GM18511 (cell line): Measurements from ENCODE around the gene CYTH1.
"Not testable (repeated sequence)": the region's sequence is repeated elsewhere in the genome, so short reads cannot be mapped to it uniquely, and the experiment has no call there.

Experiments
- ATAC-seq: cut with Tn5 transposase; IDR thresholded peaks from one replicate; pipeline ENCODE4 v1.9.1; 2021; ENCODE audit warnings: mild to moderate bottlenecking, moderate library complexity; ENCODE audit not compliant: unreplicated experiment

Gene CYTH1

DNA sequence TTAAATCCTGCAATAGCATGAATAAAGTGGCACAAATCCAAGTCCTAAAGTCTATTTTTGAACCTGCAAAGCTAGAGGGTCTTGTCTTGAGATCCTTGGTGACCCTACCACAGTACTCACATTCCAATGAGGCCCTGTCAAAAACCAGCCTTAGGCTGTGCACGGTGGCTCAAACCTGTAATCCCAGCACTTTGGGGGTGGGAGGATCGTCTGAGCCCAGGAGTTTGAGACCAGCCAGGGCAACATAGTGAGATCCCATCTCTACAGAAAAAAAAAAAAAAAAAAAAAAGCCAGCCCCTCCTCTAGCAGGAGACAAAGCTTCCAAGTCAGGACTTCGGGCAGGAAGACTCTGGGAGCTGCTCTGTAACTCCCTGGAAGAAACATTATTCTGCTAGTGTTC is 16.3 kb downstream of the CYTH1 start:
- no peak for ATAC-seq

DNA sequence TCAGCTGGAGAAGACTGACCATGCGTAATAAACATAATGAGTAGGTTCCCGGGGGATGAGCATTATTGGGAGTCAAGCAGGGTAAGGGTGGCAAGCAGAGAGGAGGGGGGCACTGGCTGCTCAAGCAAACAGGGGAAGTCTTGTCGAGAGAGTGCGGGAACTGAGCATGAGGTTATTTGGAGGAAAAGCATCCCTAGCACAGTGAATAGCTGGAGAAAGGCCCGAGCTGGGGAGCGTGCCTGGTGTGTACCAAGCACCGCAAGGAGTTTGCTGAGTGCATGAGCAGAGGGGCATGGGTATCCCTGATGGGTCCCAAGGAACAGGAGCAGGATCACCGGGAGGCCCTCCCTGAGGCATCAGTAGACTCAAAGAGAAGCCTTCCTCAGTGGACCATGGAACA is 17.2 kb downstream of the CYTH1 start:
- ATAC-seq: no peak

DNA sequence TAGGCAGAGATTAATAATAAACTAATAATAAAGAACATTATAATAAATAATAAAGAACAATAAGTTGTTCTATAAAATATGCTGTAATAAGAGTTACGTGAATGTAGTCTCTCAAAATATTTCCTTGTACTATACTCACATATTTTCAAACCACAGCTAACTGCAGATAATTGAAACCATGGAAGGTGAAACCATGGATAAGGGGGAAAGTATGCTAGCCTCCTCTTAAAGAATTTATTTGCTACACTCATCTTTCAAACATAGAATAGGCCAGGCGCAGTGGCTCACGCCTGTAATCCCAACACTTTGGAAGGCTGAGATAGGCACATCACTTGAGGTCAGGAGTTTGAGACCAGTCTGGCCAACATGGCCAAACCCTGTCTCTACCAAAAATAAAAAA is 18.5 kb downstream of the CYTH1 start:
- ATAC-seq: no peak

DNA sequence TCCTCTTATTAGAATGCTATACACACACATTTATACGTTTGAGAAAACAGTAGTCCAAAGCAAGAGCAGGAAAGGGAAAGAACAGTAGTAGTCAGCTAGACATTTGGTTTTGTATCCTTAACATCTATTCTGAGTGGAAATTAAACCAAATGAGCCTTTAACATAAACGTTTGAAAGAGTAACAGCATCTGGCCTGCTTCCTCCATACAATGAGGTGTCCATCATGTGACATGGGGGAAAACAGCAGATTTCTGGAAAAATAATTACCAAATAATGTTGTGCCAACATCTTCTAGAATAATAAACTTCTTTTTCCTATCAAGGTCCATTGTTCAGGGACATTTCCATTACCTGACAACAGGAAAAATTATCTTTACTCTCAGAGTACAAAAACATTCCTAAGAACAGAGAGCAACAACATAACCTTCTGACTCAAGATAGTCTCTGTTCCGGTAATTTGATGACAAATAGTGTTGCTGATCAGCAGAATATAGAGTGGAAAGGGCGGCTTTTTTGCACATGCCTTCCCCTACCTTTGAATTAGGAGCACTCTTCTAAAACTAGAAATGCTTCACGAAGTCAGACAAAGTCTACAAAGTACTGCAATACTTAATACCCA is 20.2 kb downstream of the CYTH1 start:
- ATAC-seq: no peak

DNA sequence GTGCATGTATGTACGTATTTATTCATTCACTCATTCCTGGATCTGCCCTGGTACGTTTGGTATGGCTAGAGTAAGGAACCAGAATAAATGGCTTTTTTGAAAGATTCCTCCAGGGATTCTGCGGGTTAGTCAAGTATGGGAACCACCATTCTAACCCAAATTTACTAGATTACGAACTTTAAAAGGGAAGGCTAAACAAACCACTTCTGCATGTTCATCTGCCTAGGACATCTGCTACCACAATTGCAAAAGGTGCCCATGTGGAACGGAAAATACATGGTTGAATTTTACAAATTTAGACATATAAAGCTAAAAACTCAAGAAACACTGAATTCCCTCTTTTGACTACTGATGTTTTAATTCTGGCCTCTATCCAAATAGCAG is 22.1 kb downstream of the CYTH1 start:
- ATAC-seq: no peak

DNA sequence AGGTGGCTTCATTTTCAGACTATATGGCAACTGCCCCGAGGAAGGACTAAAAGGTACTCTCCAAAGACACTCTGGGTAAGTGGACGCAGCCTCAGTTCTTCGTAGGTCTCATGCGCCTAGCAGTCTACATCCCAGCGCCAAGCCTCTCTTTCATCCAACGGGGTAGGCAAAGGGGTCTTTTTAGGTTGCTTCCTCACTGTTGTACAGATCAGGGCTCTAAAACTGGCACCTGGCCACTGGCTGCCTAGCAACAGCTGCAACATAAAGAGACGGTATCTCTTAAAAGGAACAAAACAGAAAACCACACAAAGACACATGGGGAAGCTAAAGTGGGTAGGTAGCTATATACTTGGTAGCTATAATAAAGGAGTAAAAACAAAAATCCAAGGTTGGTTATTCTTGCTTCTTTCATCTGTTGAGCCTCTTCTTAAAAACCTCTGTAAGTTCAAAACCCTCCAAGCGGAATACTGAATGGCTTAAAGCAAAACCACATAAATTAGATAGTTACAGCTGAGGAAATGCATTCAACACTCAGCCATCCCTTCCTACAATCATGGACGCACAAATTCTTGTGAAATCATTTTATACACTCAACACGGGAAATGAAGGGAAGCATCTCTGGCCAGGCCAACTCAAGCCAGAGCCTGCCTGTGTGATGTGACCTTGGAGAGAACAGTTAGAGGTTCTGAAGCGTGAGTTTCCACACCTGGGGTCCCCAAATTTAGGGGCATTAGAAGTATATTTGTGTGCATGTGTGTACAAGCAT is 22.7 kb downstream of the CYTH1 start:
- ATAC-seq: no peak

DNA sequence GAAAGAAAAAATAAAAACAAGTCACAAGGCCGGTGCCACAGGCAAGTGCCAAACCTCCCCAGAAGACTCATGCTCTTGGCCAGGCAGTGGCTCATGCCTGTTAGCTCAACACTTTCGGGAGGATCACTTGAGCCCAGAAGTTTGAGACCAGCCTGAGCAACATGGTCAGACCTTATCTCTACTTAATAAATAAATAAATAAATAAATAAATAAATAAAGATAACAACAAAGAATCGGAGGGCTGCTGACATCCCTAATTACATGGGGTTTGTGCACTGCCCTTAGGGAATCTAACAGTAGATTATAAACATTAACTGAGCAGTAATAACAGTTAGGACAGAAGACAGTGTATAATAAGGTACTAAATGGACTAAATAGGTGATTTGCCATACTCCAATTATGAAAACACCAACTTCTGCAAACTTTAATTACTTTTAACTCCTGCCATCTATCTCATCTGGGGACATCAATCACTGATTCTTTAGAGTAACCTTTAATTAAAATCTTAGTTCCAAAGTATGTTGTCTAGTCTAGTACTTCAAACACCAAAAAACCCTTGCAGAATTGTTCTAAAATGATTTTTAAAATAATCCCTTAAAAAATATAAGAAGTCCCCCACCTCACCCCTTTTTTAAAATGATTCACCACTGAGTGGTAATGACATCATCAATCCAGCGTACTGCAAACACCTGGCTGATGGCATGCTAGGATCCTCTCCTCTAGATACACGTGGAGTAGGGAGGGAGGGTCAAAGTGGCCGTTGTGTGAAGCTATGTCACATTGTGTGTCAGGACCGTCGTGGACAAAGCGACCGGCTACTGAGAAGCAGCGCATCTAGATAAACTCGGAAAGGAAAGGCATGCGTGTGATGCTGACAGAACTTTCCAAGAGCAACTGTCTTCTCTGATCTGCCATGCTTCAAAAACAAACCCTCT is 28.5 kb downstream of the CYTH1 start:
- ATAC-seq: no peak

DNA sequence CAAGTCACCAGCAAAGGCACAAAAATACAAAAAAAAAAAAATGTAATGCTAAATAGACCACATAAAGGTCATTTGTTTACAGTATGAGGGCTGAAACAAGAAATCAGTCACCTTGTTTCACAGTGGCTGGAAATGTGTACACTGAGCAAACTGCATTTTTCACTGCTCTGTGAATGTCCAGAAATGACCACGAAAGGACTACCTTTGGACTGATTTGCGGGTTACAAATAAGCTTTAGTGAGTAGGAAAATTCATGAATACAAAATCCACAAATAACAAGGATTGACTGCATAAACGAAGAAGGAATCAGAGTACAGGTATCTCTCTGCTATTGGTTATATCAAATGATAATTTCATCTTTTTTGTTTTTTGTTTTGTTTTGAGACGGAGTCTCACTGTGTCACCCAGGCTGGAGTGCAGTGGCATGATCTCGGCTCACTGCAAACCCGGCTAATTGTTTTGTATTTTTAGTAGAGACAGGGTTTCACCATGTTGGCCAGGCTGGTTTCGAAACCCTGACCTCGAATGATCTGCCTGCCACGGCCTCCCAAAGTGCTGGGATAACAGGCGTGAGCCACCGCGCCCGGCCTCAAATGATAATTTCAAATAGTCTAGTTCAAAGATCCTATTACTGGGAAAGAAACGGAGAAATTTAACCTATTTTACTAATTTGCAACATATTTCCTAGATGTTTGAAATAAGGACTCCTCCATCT is 30.5 kb downstream of the CYTH1 start:
- no peak for ATAC-seq

DNA sequence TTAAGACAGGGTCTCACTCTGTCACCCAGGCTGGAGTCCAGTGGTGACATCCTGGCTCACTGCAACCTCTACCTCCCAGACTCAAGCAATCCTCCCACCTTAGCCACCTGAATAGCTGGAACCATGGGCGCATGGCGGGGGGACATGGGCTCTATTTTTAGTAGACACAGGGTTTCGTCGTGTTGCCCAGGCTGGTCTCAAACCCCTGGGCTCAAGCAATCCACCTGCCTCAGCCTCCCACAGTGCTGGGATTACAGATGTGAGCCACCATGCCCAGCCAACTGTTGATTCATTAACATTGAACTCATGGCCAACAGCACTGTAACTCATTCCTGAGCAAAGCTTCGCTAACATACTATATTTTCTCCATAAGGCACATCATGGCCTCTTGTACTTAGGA is 31.1 kb downstream of the CYTH1 start:
- not testable (repeated sequence) for ATAC-seq

DNA sequence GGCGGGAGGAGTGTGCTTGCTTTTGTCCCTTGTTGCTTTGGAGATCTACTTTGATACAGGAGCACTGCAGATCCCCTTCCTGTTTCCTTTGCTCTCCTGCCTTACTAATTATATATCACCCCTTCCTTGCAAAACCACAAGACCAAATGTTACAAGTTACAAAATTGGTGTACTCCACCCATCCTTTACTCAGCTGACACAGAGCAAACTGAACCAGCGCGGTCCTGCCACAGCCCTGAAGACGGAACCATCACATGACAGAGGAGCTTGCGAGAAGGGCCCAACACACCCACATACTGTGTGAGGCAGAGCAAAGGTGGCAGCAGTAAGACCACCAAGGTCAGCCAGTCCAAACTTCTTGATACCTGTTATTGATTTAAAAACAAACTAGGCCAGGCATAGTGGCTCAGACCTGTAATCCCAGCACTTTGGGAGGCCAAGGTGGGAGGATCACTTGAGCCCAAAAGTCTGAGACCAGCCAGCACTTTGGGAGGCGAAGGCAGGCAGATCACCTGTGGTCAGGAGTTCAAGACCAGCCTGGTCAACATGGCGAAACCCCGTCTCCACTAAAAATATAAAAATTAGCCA is 33.2 kb downstream of the CYTH1 start:
- no peak for ATAC-seq

DNA sequence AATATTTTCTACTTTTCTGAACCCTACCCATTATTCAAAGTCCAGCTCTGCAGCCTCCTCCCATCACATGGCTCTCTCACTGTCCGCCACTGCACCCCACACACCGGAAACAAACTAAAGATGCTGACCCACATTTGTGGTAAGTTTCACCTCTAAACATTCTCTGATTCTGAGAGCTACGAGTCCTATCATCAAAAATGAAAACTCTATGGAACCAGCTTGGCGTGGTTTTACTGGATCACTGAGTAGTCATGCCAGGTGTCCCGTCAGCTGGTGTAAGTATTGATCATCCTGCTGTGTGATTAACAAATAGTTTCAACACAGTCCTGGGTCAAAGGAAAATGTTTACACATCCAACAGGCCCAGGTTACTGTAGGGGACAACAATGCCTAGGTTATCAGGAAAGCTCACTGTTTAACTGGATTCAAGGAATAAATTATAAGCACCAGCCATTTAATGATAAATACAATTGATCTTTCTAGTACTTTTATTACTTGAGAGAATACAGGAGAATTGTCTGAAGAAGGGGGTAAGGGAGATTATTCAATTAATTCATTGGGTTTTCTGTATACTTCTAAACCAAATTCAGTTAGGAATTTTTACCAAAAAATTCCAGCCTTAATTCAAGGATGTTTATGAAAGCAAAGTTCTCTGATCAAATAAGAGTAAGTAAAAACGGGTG is 33.9 kb downstream of the CYTH1 start:
- peak; percentile 68 for ATAC-seq

DNA sequence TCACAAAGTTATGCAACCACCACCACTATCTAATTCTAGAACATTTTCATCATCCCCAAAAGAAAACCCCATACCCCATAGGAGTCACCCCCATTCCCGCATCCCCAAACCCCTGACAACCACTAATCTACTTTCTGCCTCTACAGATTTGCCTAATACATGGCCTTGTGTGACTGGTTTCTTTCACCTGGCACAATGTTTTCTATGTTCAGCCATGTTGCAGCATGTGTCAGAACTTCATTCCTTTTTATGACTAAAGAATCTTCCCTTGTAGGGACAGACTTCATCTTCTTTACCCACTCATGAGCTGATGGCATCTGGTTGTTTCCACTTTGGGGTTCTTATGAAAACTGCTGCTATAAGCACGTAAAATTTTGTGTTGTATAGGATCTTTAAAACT is 34.6 kb downstream of the CYTH1 start:
- no peak for ATAC-seq

DNA sequence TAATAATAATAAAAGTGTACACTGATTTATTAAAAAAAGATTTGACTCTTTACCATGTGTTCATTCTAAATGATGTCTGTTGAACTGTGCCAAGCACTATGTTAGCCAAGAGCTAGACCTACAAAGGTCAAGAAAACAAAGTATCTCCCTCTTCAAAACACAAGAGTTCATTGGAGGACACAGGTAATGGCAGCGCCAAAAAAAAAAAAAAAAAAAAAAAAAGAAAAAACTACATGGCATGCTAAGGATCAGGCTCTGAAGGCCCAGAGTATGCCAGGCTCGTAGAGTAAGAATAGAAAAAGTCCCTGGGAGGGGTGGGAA is 35.2 kb downstream of the CYTH1 start:
- ATAC-seq: no peak

DNA sequence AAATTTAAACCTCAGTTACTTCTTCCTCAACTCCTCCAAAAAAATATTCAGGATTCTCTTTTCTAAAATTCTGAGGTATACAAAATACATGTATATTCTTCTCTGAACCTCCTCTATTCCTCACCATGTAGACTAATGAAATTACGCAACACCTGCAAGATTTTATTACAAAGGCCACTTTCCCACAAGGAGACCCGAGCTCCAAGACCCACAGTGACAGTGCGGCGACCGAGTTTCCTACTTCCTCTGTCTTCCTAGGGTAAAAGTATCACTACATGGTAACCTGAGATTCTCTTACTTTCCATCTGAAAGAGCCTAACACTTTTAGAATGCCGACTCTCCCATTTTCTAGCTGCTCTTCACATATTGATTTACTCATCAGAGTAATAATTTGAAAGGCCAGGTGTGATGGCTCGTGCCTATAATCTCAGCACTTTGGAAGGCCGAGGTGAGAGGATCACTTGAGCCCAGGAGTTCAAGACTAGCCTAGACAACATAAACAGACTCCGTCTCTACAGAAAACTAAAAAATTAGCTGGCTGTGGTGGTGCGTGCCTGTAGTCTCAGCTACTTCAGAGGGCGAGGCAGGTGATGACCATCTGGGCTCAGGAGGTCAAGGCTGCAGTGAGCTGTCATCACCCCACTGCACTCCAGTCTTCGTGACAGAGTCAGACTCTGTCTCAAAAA is 35.7 kb downstream of the CYTH1 start:
- no peak for ATAC-seq

DNA sequence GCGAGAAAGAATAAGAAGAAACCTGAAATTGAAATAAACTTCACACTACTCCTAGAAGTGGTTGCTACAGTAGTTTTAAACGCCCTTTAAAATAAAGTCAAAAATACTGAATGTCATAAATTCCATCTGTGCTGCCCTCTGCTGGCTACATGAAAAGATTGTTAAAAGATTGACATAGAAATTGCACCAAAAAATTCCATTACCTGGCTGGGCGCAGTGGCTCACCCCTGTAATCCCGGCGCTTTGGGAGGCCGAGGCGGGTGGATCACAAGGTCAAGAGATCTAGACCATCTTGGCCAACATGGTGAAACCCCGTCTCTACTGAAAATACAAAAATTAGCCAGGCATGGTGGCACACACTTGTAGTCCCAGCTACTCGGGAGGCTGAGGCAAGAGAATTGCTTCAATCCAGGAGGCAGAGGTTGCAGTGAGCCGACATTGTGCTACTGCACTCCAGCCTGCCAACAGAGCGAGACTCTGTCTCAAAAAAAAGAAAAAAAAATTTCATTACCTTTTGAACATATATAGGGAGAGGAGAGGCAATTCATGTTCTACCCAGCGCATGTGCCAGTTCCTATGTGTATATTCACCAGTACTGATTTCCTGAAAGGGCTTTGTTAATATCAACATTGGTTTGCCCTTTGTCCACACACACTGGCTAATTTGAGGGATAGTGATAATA is 36.5 kb downstream of the CYTH1 start:
- no peak for ATAC-seq

DNA sequence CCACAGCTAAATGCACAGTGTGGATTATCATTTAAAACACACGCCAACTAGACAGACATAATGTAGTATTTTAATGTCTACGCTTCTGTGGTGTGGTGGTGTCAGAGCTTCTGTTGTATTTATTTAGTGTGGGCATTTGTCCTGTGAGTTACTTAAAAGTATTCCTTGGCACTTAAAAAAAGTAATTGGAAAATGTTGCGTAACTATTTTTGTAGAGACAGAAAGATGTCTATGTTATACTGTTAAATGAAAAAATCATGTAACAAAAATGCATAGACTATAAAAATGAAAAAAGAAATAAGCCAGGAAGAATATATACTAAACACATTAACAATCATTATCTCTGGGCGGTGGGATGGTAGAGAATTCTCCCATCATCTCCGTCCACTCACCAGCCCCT is 39.2 kb downstream of the CYTH1 start:
- ATAC-seq: no peak

DNA sequence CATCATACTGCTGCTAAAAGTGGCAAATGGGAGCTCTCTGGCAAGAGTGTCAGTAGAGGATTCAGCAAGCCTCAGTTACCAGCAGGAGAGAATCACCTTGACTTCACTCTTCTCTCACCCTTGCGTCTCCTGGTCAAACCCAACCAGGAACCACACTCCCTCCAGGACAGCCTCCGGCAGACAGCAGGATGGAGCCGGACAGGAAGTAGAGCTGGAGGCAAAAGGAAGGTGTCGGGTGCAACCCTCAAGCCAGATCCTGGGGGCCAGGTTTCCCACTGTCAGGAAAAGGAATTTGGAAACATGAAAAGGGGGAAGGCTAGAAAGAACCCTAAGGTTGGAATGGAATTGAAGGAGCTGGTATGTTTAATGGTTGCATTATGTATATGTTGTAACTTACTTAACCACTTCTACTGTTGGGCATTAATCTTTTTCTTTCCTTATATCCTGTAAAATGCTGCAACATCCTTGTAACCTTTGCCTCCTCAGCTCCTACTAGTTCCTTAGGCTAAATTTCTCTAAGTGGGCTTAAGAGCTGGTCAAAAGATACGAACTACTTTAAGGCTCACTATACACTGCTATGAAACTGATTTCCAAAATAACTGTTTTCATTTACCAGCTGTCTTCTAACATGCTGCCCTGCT is 40.3 kb downstream of the CYTH1 start:
- ATAC-seq: no peak

DNA sequence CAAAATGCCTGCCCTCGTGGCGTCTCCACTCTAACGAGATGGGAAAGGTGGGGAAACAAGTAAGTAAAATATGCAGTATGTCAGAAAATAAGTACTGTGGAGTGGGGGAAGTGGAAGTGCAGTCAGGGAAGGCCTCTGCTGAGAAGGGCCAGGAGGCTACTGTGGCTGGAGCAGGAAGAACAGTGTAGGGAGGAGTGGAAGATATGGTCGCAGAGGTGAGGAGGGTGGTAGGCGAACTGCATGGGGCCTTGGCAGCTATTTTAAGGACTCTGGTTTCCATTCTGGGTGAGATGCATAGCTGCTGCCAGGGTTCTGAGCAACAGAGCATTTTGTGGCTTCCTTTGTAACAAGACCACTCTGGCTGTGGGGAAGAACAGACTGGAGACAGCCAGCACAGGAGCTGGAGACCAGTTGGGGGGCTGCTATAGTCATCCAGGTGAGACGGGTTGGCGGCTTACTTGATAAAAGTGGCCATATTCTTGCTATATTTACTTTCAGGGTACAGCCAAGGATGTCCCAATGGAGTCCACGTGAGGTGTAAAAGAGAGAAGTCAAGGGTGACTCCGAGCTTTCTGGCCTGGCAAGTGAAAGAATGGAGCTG is 42.6 kb downstream of the CYTH1 start:
- no peak for ATAC-seq
